Astrocyte (in vitro differentiated cells and primary cell): ENCODE measurements around the gene ST6GALNAC5.

Experiments
- EZH2 ChIP-seq: IDR thresholded peaks from 2 replicates; pipeline ENCODE4 v1.6.1; 2012; ENCODE audit warnings: mild to moderate bottlenecking, low read length, inconsistent platforms; ENCODE audit not compliant: insufficient read depth
- TF ChIP-seq, protein P1 (sequence below): IDR thresholded peaks from 2 replicates; pipeline ENCODE4 v1.5.1; 2011; ENCODE audit warnings: low read depth, mild to moderate bottlenecking, inconsistent platforms, low read length, moderate library complexity; ENCODE audit not compliant: insufficient read depth

DNA sequence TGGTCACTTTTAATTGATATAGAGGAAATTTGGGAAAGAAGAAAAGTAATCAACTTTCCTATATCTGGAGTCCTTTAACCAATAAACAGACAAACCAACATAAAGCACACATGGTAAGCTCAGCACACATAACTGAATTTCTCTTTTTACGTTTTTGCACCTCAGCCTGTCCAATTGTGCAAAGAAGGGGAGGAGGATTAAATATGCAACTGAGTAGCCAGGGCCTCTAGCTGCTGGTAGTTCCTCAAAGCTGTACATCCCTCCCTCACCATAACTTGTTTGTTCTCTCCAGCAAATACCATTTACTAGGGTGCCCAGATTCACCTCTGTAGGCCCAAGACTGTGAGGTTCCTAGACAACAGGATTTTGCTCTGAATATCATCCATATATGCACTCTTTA lies 25.4 kb downstream of the ST6GALNAC5 start:
- TF ChIP-seq EZH2 = no peak
- TF ChIP-seq, protein P1, sequence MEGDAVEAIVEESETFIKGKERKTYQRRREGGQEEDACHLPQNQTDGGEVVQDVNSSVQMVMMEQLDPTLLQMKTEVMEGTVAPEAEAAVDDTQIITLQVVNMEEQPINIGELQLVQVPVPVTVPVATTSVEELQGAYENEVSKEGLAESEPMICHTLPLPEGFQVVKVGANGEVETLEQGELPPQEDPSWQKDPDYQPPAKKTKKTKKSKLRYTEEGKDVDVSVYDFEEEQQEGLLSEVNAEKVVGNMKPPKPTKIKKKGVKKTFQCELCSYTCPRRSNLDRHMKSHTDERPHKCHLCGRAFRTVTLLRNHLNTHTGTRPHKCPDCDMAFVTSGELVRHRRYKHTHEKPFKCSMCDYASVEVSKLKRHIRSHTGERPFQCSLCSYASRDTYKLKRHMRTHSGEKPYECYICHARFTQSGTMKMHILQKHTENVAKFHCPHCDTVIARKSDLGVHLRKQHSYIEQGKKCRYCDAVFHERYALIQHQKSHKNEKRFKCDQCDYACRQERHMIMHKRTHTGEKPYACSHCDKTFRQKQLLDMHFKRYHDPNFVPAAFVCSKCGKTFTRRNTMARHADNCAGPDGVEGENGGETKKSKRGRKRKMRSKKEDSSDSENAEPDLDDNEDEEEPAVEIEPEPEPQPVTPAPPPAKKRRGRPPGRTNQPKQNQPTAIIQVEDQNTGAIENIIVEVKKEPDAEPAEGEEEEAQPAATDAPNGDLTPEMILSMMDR = no peak
